ENCODE data around the gene ZNF319. TPM values are rescaled to one million over a fixed set of nuclear protein-coding genes. Genes with fewer than 3 reads are reported as not detected.

The ZNF319 gene
- total RNA-seq, 1 donor from 2014 or later, result 14.9 TPM

- Mint-ChIP-seq H3K4me3 (ENCODE audit: unreplicated experiment) (no peak overlapping the region), H3K4me1 (ENCODE audit: unreplicated experiment) (peaks cover under 1% of the 10 kb centered on the region), H3K36me3 (ENCODE audit: unreplicated experiment) (no peaks in the 10 kb centered on the region), H3K27me3 (ENCODE audit: unreplicated experiment) (no peaks in the 10 kb centered on the region), H3K9me3 (ENCODE audit: unreplicated experiment) (no peaks in the 10 kb centered on the region), H3K27ac (ENCODE audit: unreplicated experiment) (no peak overlapping the region)
- DNase-seq (ENCODE audit: extremely low spot score, unreplicated experiment), result no peak
- TF ChIP-seq CTCF (IDR thresholded peaks at IDR 0.05), result no peak
These were observed 40.6 kb upstream of the ZNF319 start for GRCh38 chr16:58040945-58041627.

- Mint-ChIP-seq H3K4me3 (ENCODE audit: unreplicated experiment) (no peak overlapping the region), H3K9me3 (ENCODE audit: unreplicated experiment) (no peaks in the 10 kb centered on the region), H3K27me3 (ENCODE audit: unreplicated experiment) (no peaks in the 10 kb centered on the region), H3K36me3 (ENCODE audit: unreplicated experiment) (no peaks in the 10 kb centered on the region), H3K27ac (ENCODE audit: unreplicated experiment) (no peak overlapping the region), H3K4me1 (ENCODE audit: unreplicated experiment) (no peaks in the 10 kb centered on the region)
- DNase-seq (ENCODE audit: extremely low spot score, unreplicated experiment), result no peak
- TF ChIP-seq CTCF (IDR thresholded peaks at IDR 0.05), result no peak
These were observed 40.0 kb upstream of the ZNF319 start for GRCh38 chr16:58040496-58040846.

GRCh38 chr16:58039829-58040495, 39.5 kb upstream of the ZNF319 start:
- TF ChIP-seq CTCF (IDR thresholded peaks at IDR 0.05), result no peak
- Mint-ChIP-seq H3K36me3 (ENCODE audit: unreplicated experiment) (no peaks in the 10 kb centered on the region), H3K4me1 (ENCODE audit: unreplicated experiment) (no peaks in the 10 kb centered on the region), H3K27me3 (ENCODE audit: unreplicated experiment) (no peaks in the 10 kb centered on the region), H3K4me3 (ENCODE audit: unreplicated experiment) (no peak overlapping the region), H3K9me3 (ENCODE audit: unreplicated experiment) (no peaks in the 10 kb centered on the region), H3K27ac (ENCODE audit: unreplicated experiment) (no peak overlapping the region)
- no peak for DNase-seq (ENCODE audit: extremely low spot score, unreplicated experiment)

- no peaks in the 10 kb centered on the region for H3K4me1 Mint-ChIP-seq (ENCODE audit: unreplicated experiment)
- no peak overlapping the region for H3K27ac Mint-ChIP-seq (ENCODE audit: unreplicated experiment)
- DNase-seq (ENCODE audit: extremely low spot score, unreplicated experiment), result no peak
- no peaks in the 10 kb centered on the region for H3K36me3 Mint-ChIP-seq (ENCODE audit: unreplicated experiment)
- no peak overlapping the region for H3K4me3 Mint-ChIP-seq (ENCODE audit: unreplicated experiment)
- H3K27me3 Mint-ChIP-seq (ENCODE audit: unreplicated experiment), result no peaks in the 10 kb centered on the region
- no peak for TF ChIP-seq CTCF (IDR thresholded peaks at IDR 0.05)
- no peaks in the 10 kb centered on the region for H3K9me3 Mint-ChIP-seq (ENCODE audit: unreplicated experiment)
These were observed 37.8 kb upstream of the ZNF319 start for GRCh38 chr16:58038219-58038641.

- no peaks in the 10 kb centered on the region for H3K4me1 Mint-ChIP-seq (ENCODE audit: unreplicated experiment)
- no peaks in the 10 kb centered on the region for H3K36me3 Mint-ChIP-seq (ENCODE audit: unreplicated experiment)
- no peaks in the 10 kb centered on the region for H3K27me3 Mint-ChIP-seq (ENCODE audit: unreplicated experiment)
- H3K4me3 Mint-ChIP-seq (ENCODE audit: unreplicated experiment), result no peak overlapping the region
- no peak overlapping the region for H3K27ac Mint-ChIP-seq (ENCODE audit: unreplicated experiment)
- no peaks in the 10 kb centered on the region for H3K9me3 Mint-ChIP-seq (ENCODE audit: unreplicated experiment)
- TF ChIP-seq CTCF (IDR thresholded peaks at IDR 0.05), result no peak
- DNase-seq (ENCODE audit: extremely low spot score, unreplicated experiment), result no peak
These were observed 37.0 kb upstream of the ZNF319 start for GRCh38 chr16:58037365-58038057.
